ENCODE measurements around the gene AAGAB.

AAGAB gene

GRCh38 chr15:67174864-67175573 lies 79.4 kb downstream of the AAGAB start:
- Histone ChIP-seq H3K4me2 (ENCODE audit: low read depth, low read length) (peak overlapping the region; percentile 8; the same call in 1 of the 2 replicates), H3F3A (ENCODE audit: insufficient read depth, low read length) (no peaks in the 10 kb centered on the region), H2AFZ (ENCODE audit: low read length) (no peak overlapping the region), H3K79me2 (ENCODE audit: low read length) (no peaks in the 10 kb centered on the region), H3K4me3 (ENCODE audit: low read length) (no peak overlapping the region), H3K27me3 (replicated peaks; ENCODE audit: insufficient read depth, low read length) (no peaks in the 10 kb centered on the region), H3K4me1 (ENCODE audit: low read length) (peaks cover 17% of the 10 kb centered on the region), H3K36me3 (replicated peaks; ENCODE audit: insufficient read depth, low read length) (no peaks in the 10 kb centered on the region), H3K9me3 (replicated peaks; ENCODE audit: insufficient read depth, low read length) (no peaks in the 10 kb centered on the region), H4K20me1 (ENCODE audit: insufficient read depth, low read length) (no peaks in the 10 kb centered on the region), H3K27ac (ENCODE audit: low read length) (no peak overlapping the region), H3K9me2 (replicated peaks; ENCODE audit: insufficient read depth, low read length) (no peaks in the 10 kb centered on the region), H3K9ac (ENCODE audit: low read length) (no peak overlapping the region)
- DNase-seq: no peak
- TF ChIP-seq EZH2phosphoT487 (IDR thresholded peaks at IDR 0.05; ENCODE audit: low read length) (no peak), CTCF (IDR thresholded peaks at IDR 0.05; ENCODE audit: low read length) (no peak), EZH2 (optimal IDR thresholded peaks at IDR 0.05; ENCODE audit: low read depth, low read length) (no peak)

GRCh38 chr15:67174446-67174845 lies 80.0 kb downstream of the AAGAB start:
- Histone ChIP-seq H3K27me3 (replicated peaks; ENCODE audit: insufficient read depth, low read length) (no peaks in the 10 kb centered on the region), H3K4me1 (ENCODE audit: low read length) (peaks cover 17% of the 10 kb centered on the region), H3K27ac (ENCODE audit: low read length) (no peak overlapping the region), H3K9me3 (replicated peaks; ENCODE audit: insufficient read depth, low read length) (no peaks in the 10 kb centered on the region), H4K20me1 (ENCODE audit: insufficient read depth, low read length) (no peaks in the 10 kb centered on the region), H3K4me2 (ENCODE audit: low read depth, low read length) (peak overlapping the region; percentile 8; the same call in 1 of the 2 replicates), H3K4me3 (ENCODE audit: low read length) (no peak overlapping the region), H3K9ac (ENCODE audit: low read length) (no peak overlapping the region), H3K9me2 (replicated peaks; ENCODE audit: insufficient read depth, low read length) (no peaks in the 10 kb centered on the region), H3K36me3 (replicated peaks; ENCODE audit: insufficient read depth, low read length) (no peaks in the 10 kb centered on the region), H3K79me2 (ENCODE audit: low read length) (no peaks in the 10 kb centered on the region), H2AFZ (ENCODE audit: low read length) (no peak overlapping the region), H3F3A (ENCODE audit: insufficient read depth, low read length) (no peaks in the 10 kb centered on the region)
- TF ChIP-seq CTCF (IDR thresholded peaks at IDR 0.05; ENCODE audit: low read length): no peak
- no peak for DNase-seq

- no peak for TF ChIP-seq EZH2 (optimal IDR thresholded peaks at IDR 0.05; ENCODE audit: low read depth, low read length)
- no peak overlapping the region for H3K4me3 ChIP-seq (ENCODE audit: low read length)
- H3K4me1 ChIP-seq (ENCODE audit: low read length): peaks cover 17% of the 10 kb centered on the region
- H3K4me2 ChIP-seq (ENCODE audit: low read depth, low read length): no peak overlapping the region
- no peak overlapping the region for H2AFZ ChIP-seq (ENCODE audit: low read length)
- no peaks in the 10 kb centered on the region for H3K9me2 ChIP-seq (replicated peaks; ENCODE audit: insufficient read depth, low read length)
- H3K36me3 ChIP-seq (replicated peaks; ENCODE audit: insufficient read depth, low read length): no peaks in the 10 kb centered on the region
- no peaks in the 10 kb centered on the region for H4K20me1 ChIP-seq (ENCODE audit: insufficient read depth, low read length)
- no peaks in the 10 kb centered on the region for H3K79me2 ChIP-seq (ENCODE audit: low read length)
- H3F3A ChIP-seq (ENCODE audit: insufficient read depth, low read length): no peaks in the 10 kb centered on the region
- no peaks in the 10 kb centered on the region for H3K9me3 ChIP-seq (replicated peaks; ENCODE audit: insufficient read depth, low read length)
- H3K9ac ChIP-seq (ENCODE audit: low read length): no peak overlapping the region
- H3K27me3 ChIP-seq (replicated peaks; ENCODE audit: insufficient read depth, low read length): no peaks in the 10 kb centered on the region
- no peak for DNase-seq
- no peak overlapping the region for H3K27ac ChIP-seq (ENCODE audit: low read length)
Measured at GRCh38 chr15:67173786-67174185, 80.7 kb downstream of the AAGAB start.

GRCh38 chr15:67173005-67173404 lies 81.5 kb downstream of the AAGAB start:
- peaks cover 17% of the 10 kb centered on the region for H3K4me1 ChIP-seq (ENCODE audit: low read length)
- H4K20me1 ChIP-seq (ENCODE audit: insufficient read depth, low read length): no peaks in the 10 kb centered on the region
- H3K27ac ChIP-seq (ENCODE audit: low read length): no peak overlapping the region
- H3K9ac ChIP-seq (ENCODE audit: low read length): no peak overlapping the region
- no peak overlapping the region for H2AFZ ChIP-seq (ENCODE audit: low read length)
- no peaks in the 10 kb centered on the region for H3K9me3 ChIP-seq (replicated peaks; ENCODE audit: insufficient read depth, low read length)
- no peaks in the 10 kb centered on the region for H3K36me3 ChIP-seq (replicated peaks; ENCODE audit: insufficient read depth, low read length)
- TF ChIP-seq CTCF (IDR thresholded peaks at IDR 0.05; ENCODE audit: low read length) (no peak), EZH2 (optimal IDR thresholded peaks at IDR 0.05; ENCODE audit: low read depth, low read length) (no peak), EZH2phosphoT487 (IDR thresholded peaks at IDR 0.05; ENCODE audit: low read length) (no peak)
- no peak overlapping the region for H3K4me3 ChIP-seq (ENCODE audit: low read length)
- H3K9me2 ChIP-seq (replicated peaks; ENCODE audit: insufficient read depth, low read length): no peaks in the 10 kb centered on the region
- H3K4me2 ChIP-seq (ENCODE audit: low read depth, low read length): no peak overlapping the region
- no peaks in the 10 kb centered on the region for H3K79me2 ChIP-seq (ENCODE audit: low read length)
- no peak for DNase-seq
- H3K27me3 ChIP-seq (replicated peaks; ENCODE audit: insufficient read depth, low read length): no peaks in the 10 kb centered on the region
- H3F3A ChIP-seq (ENCODE audit: insufficient read depth, low read length): no peaks in the 10 kb centered on the region
